Myocyte (in vitro differentiated cells): ENCODE data around the gene MUC4. TPM values are rescaled to one million over a fixed set of nuclear protein-coding genes. Genes with fewer than 3 reads are reported as not detected.
"Not testable (repeated sequence)": the region's sequence is repeated elsewhere in the genome, so short reads cannot be mapped to it uniquely, and the experiment has no call there.

Experiments
- DNase-seq: peaks from one replicate; pipeline ENCODE4 v3.0.0-alpha.2; 2012; ENCODE audit warnings: low read depth
- total RNA-seq: library from RNA; depleted of rRNA; stranded (reverse); fragments of >200 nt; gene quantifications from 2 replicates; pipeline ENCODE4 v1.2.3, GENCODE V29; 2014

The MUC4 gene
- total RNA-seq, 1 donor from 2014 or later = not detected

- DNase-seq = not testable (repeated sequence)
Observed at GRCh38 chr3:195785781-195786405, 25.8 kb downstream of the MUC4 start.

- DNase-seq = not testable (repeated sequence)
Observed at GRCh38 chr3:195784031-195784430, 27.7 kb downstream of the MUC4 start.

GRCh38 chr3:195781236-195781635 lies 30.5 kb downstream of the MUC4 start:
- not testable (repeated sequence) for DNase-seq

- no peak for DNase-seq
Observed at GRCh38 chr3:195777975-195778374, 33.8 kb downstream of the MUC4 start.

- DNase-seq = peak; percentile 52
Observed at GRCh38 chr3:195774917-195775316, 36.8 kb downstream of the MUC4 start.

GRCh38 chr3:195773956-195774537 lies 37.7 kb downstream of the MUC4 start:
- DNase-seq = no peak

GRCh38 chr3:195771646-195772300 lies 40.0 kb downstream of the MUC4 start:
- no peak for DNase-seq

- DNase-seq = not testable (repeated sequence)
Observed at GRCh38 chr3:195770841-195771645, 40.7 kb downstream of the MUC4 start.

- no peak for DNase-seq
Observed at GRCh38 chr3:195770081-195770840, 41.5 kb downstream of the MUC4 start.

- no peak for DNase-seq
Observed at GRCh38 chr3:195769551-195769950, 42.2 kb downstream of the MUC4 start.

GRCh38 chr3:195768831-195769303 lies 42.9 kb downstream of the MUC4 start:
- DNase-seq = no peak

- DNase-seq = no peak
Observed at GRCh38 chr3:195768414-195768813, 43.3 kb downstream of the MUC4 start.

GRCh38 chr3:195767792-195768191 lies 43.9 kb downstream of the MUC4 start:
- no peak for DNase-seq

- DNase-seq = no peak
Observed at GRCh38 chr3:195766671-195767070, 45.1 kb downstream of the MUC4 start.

- DNase-seq = no peak
Observed at GRCh38 chr3:195764961-195765706, 46.6 kb downstream of the MUC4 start.

GRCh38 chr3:195763843-195764825 lies 47.6 kb downstream of the MUC4 start:
- no peak for DNase-seq

GRCh38 chr3:195763076-195763830 lies 48.5 kb downstream of the MUC4 start:
- no peak for DNase-seq

- no peak for DNase-seq
Observed at GRCh38 chr3:195762611-195763010, 49.1 kb downstream of the MUC4 start.
